HEK293 (cell line): ENCODE data around the gene TLE1.
"Not testable (repeated sequence)": the region's sequence is repeated elsewhere in the genome, so short reads cannot be mapped to it uniquely, and the experiment has no call there.

Experiments
- CTCF ChIA-PET: fragments of 350-600 bp; formaldehyde crosslinking; extraction: SDS; loops from one replicate; lab custom pipeline; 2021; ENCODE audit warnings: antibody characterized with exemption; lab: Yijun Ruan, JAX
- POLR2A ChIA-PET: fragments of 300-600 bp; formaldehyde crosslinking; extraction: SDS; loops from one replicate; lab custom pipeline; 2020; ENCODE audit warnings: antibody characterized with exemption, inconsistent platforms; lab: Yijun Ruan, JAX
- H3K27ac ChIP-seq: fragments of 200-500 bp; sonication (Bioruptor generic); 2 replicates; pipeline ENCODE4 v1.5.1; 2014; ENCODE audit warnings: low read depth, low read length, control low read depth, inconsistent platforms; ENCODE audit errors: extremely low read depth
- H3K36me3 ChIP-seq, 2 experiments: fragments of 200-500 bp in 1 of 2; sonication (Bioruptor generic) in 1 of 2; 1 replicate in 1 of 2; 2 replicates in 1 of 2; pipeline ENCODE4 v1.5.1; 2014 to 2017; ENCODE audit warnings: inconsistent platforms in 2 of 2, low read length in 2 of 2; ENCODE audit not compliant: control insufficient read depth in 2 of 2, insufficient read depth in 1 of 2
- H3K4me1 ChIP-seq: fragments of 200-500 bp; sonication (Bioruptor generic); 2 replicates; pipeline ENCODE4 v1.5.1; 2014; ENCODE audit warnings: mild to moderate bottlenecking, low read length, inconsistent platforms; ENCODE audit not compliant: control insufficient read depth, insufficient read depth
- H3K4me3 ChIP-seq: 2 replicates; pipeline ENCODE4 v1.5.1; 2011; ENCODE audit warnings: low read depth, mild to moderate bottlenecking, control low read depth, low read length, moderate library complexity
- H3K9me3 ChIP-seq: fragments of 200-500 bp; sonication (Bioruptor generic); 2 replicates; pipeline ENCODE4 v1.5.1; 2014; ENCODE audit warnings: low read depth, low read length, inconsistent platforms; ENCODE audit not compliant: control insufficient read depth, insufficient read depth
- EGR2 ChIP-seq: fragments of 450-650 bp; formaldehyde crosslinking; IDR thresholded peaks from 2 replicates; pipeline ENCODE4 v1.5.1; 2016; ENCODE audit warnings: low read depth, missing biosample characterization, missing genetic modification characterization
- GLIS1 ChIP-seq: fragments of 450-650 bp; formaldehyde crosslinking; IDR thresholded peaks from 2 replicates; pipeline ENCODE4 v1.5.1; 2016; ENCODE audit warnings: missing biosample characterization, missing genetic modification characterization
- GLIS2 ChIP-seq: fragments of 450-650 bp; formaldehyde crosslinking; IDR thresholded peaks from 2 replicates; pipeline ENCODE4 v1.5.1; 2016; ENCODE audit warnings: missing biosample characterization, missing genetic modification characterization
- HOXD13 ChIP-seq: sonication (generic); formaldehyde crosslinking; IDR thresholded peaks from 2 replicates; pipeline ENCODE4 v1.8.0; 2022; ENCODE audit warnings: missing genetic modification reagents, borderline replicate concordance
- KLF8 ChIP-seq: fragments of 450-650 bp; formaldehyde crosslinking; IDR thresholded peaks from 2 replicates; pipeline ENCODE4 v1.5.1; 2016; ENCODE audit warnings: missing biosample characterization, missing genetic modification characterization
- OVOL3 ChIP-seq: fragments of 450-650 bp; formaldehyde crosslinking; IDR thresholded peaks from 2 replicates; pipeline ENCODE4 v1.5.1; 2016; ENCODE audit warnings: missing biosample characterization, missing genetic modification characterization
- SP2 ChIP-seq: fragments of 450-650 bp; formaldehyde crosslinking; IDR thresholded peaks from 2 replicates; pipeline ENCODE4 v1.5.1; 2016; ENCODE audit warnings: missing biosample characterization, missing genetic modification characterization
- ZBTB8A ChIP-seq: fragments of 450-650 bp; formaldehyde crosslinking; IDR thresholded peaks from 2 replicates; pipeline ENCODE4 v1.5.1; 2016; ENCODE audit warnings: missing biosample characterization, missing genetic modification characterization
- ZFHX2 ChIP-seq: fragments of 450-650 bp; formaldehyde crosslinking; conservative IDR thresholded peaks from 2 replicates; pipeline ENCODE4 v1.5.1; 2016; ENCODE audit warnings: missing biosample characterization, missing genetic modification characterization
- ZIC2 ChIP-seq: fragments of 450-650 bp; formaldehyde crosslinking; IDR thresholded peaks from 2 replicates; pipeline ENCODE4 v1.5.1; 2016; ENCODE audit warnings: missing biosample characterization, missing genetic modification characterization
- ZNF280D ChIP-seq: fragments of 450-650 bp; formaldehyde crosslinking; IDR thresholded peaks from 2 replicates; pipeline ENCODE4 v1.5.1; 2016; ENCODE audit warnings: missing biosample characterization, missing genetic modification characterization
- ZNF335 ChIP-seq: fragments of 450-650 bp; formaldehyde crosslinking; conservative IDR thresholded peaks from 2 replicates; pipeline ENCODE4 v1.5.1; 2016; ENCODE audit warnings: missing biosample characterization, missing genetic modification characterization
- ZNF341 ChIP-seq: fragments of 450-650 bp; formaldehyde crosslinking; IDR thresholded peaks from 2 replicates; pipeline ENCODE4; 2016; ENCODE audit warnings: low read depth, missing biosample characterization, missing genetic modification characterization
- ZNF37A ChIP-seq: fragments of 450-650 bp; IDR thresholded peaks from 2 replicates; pipeline ENCODE4 v1.5.1; 2018; ENCODE audit warnings: missing biosample characterization, missing genetic modification characterization
- ZNF580 ChIP-seq: fragments of 450-650 bp; formaldehyde crosslinking; IDR thresholded peaks from 2 replicates; pipeline ENCODE4 v1.5.1; 2016; ENCODE audit warnings: missing biosample characterization, missing genetic modification characterization
- ZNF621 ChIP-seq: fragments of 450-650 bp; formaldehyde crosslinking; IDR thresholded peaks from 2 replicates; pipeline ENCODE4 v1.5.1; 2017; ENCODE audit warnings: missing biosample characterization, missing genetic modification characterization
- ZNF654 ChIP-seq: fragments of 450-650 bp; formaldehyde crosslinking; IDR thresholded peaks from 2 replicates; pipeline ENCODE4 v1.5.1; 2016; ENCODE audit warnings: low read depth, missing biosample characterization, missing genetic modification characterization
- ZNF785 ChIP-seq: fragments of 450-650 bp; formaldehyde crosslinking; IDR thresholded peaks from 2 replicates; pipeline ENCODE4 v1.5.1; 2016; ENCODE audit warnings: missing biosample characterization, missing genetic modification characterization
- TF ChIP-seq, protein P1 (sequence below): fragments of 450-650 bp; formaldehyde crosslinking; optimal IDR thresholded peaks from 2 replicates; pipeline ENCODE3; 2016; ENCODE audit warnings: missing biosample characterization, mild to moderate bottlenecking, missing genetic modification characterization
- TF ChIP-seq, protein P2 (sequence below): fragments of 450-650 bp; formaldehyde crosslinking; IDR thresholded peaks from 2 replicates; pipeline ENCODE4 v1.5.1; 2016; ENCODE audit warnings: missing biosample characterization, missing genetic modification characterization
- TF ChIP-seq, protein P3 (sequence below): fragments of 450-650 bp; formaldehyde crosslinking; IDR thresholded peaks from 2 replicates; pipeline ENCODE4 v1.5.1; 2017; ENCODE audit warnings: missing biosample characterization, missing genetic modification characterization

The TLE1 gene

GRCh38 chr9:81689093-81689342 is 329 bp downstream of the TLE1 start:
- H3K4me3 ChIP-seq, result peak overlapping the region; percentile 97
- TF ChIP-seq ZBTB8A (tag by site-specific recombination), result peak; percentile 61; the same call in 1 of the 2 replicates
- peak; percentile 88 for TF ChIP-seq ZNF341 (tag by site-specific recombination)
- TF ChIP-seq ZNF335 (tag by site-specific recombination), result peak; percentile 35; the same call in 1 of the 2 replicates
- TF ChIP-seq HOXD13 (CRISPR knock-in tag), result 0 out of 2 replicates have a peak, but pooled peaks have one; percentile 35
- peak; percentile 81 for TF ChIP-seq ZIC2 (tag by site-specific recombination)
- TF ChIP-seq, all 188 proteins: peak for 5; not testable (repeated sequence) for 183
- H3K9me3 ChIP-seq, CTCF ChIA-PET: not testable (repeated sequence)
- POLR2A ChIA-PET, result interaction anchor here (1.4 to 2.6 kb wide), 2 partner anchors 36 to 158 kb away, joined by 5 to 13 read pairs; no protein-coding TSS in a partner anchor
- H3K36me3 ChIP-seq, result peaks cover 0 to 19% of the 10 kb centered on the region in 2 experiments; a peak in 2 of 3 replicates
- H3K4me1 ChIP-seq, result peaks cover 17% of the 10 kb centered on the region
- peak overlapping the region; percentile 97 for H3K27ac ChIP-seq

- peak overlapping the region; percentile 97 for H3K4me3 ChIP-seq
- H3K27ac ChIP-seq, result peak overlapping the region; percentile 97
- CTCF ChIA-PET, H3K9me3 ChIP-seq: not testable (repeated sequence)
- POLR2A ChIA-PET, result interaction anchor here (1.4 to 2.6 kb wide), 2 partner anchors 36 to 159 kb away, joined by 5 to 13 read pairs; no protein-coding TSS in a partner anchor
- TF ChIP-seq KLF8 (tag by site-specific recombination), result peak; percentile 5; the same call in 1 of the 2 replicates
- peak; percentile 68 for TF ChIP-seq ZFHX2
- TF ChIP-seq, protein P1, sequence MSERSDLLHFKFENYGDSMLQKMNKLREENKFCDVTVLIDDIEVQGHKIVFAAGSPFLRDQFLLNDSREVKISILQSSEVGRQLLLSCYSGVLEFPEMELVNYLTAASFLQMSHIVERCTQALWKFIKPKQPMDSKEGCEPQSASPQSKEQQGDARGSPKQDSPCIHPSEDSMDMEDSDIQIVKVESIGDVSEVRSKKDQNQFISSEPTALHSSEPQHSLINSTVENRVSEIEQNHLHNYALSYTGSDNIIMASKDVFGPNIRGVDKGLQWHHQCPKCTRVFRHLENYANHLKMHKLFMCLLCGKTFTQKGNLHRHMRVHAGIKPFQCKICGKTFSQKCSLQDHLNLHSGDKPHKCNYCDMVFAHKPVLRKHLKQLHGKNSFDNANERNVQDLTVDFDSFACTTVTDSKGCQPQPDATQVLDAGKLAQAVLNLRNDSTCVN (tag by site-specific recombination), result peak; percentile 81
- TF ChIP-seq SP2 (tag by site-specific recombination), result peak; percentile 35; the same call in 1 of the 2 replicates
- TF ChIP-seq EGR2 (tag by site-specific recombination), result peak; percentile 61; the same call in 1 of the 2 replicates
- peaks cover 16% of the 10 kb centered on the region for H3K4me1 ChIP-seq
- peaks cover 0 to 22% of the 10 kb centered on the region in 2 experiments; a peak in 2 of 3 replicates for H3K36me3 ChIP-seq
Measured at GRCh38 chr9:81688262-81689092, 870 bp downstream of the TLE1 start.

- Histone ChIP-seq H3K4me3 (peak overlapping the region; percentile 97), H3K36me3 (peaks cover 0 to 29% of the 10 kb centered on the region in 2 experiments; a peak in 2 of 3 replicates), H3K27ac (peak overlapping the region; percentile 97), H3K9me3 (no peaks in the 10 kb centered on the region), H3K4me1 (peaks cover 16% of the 10 kb centered on the region)
- ChIA-PET CTCF (interaction anchor here (2.1 kb wide), 1 partner anchor 160 kb away, joined by 6 read pairs; no protein-coding TSS in a partner anchor), POLR2A (no interaction called here)
- TF ChIP-seq, protein P2, sequence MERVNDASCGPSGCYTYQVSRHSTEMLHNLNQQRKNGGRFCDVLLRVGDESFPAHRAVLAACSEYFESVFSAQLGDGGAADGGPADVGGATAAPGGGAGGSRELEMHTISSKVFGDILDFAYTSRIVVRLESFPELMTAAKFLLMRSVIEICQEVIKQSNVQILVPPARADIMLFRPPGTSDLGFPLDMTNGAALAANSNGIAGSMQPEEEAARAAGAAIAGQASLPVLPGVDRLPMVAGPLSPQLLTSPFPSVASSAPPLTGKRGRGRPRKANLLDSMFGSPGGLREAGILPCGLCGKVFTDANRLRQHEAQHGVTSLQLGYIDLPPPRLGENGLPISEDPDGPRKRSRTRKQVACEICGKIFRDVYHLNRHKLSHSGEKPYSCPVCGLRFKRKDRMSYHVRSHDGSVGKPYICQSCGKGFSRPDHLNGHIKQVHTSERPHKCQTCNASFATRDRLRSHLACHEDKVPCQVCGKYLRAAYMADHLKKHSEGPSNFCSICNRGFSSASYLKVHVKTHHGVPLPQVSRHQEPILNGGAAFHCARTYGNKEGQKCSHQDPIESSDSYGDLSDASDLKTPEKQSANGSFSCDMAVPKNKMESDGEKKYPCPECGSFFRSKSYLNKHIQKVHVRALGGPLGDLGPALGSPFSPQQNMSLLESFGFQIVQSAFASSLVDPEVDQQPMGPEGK (tag by site-specific recombination), result peak; percentile 61
- no peak for TF ChIP-seq ZNF654 (tag by site-specific recombination)
- no peak for TF ChIP-seq ZNF621 (tag by site-specific recombination)
- TF ChIP-seq ZNF785 (tag by site-specific recombination), result no peak
- TF ChIP-seq OVOL3 (tag by site-specific recombination), result no peak
- TF ChIP-seq, protein P3, sequence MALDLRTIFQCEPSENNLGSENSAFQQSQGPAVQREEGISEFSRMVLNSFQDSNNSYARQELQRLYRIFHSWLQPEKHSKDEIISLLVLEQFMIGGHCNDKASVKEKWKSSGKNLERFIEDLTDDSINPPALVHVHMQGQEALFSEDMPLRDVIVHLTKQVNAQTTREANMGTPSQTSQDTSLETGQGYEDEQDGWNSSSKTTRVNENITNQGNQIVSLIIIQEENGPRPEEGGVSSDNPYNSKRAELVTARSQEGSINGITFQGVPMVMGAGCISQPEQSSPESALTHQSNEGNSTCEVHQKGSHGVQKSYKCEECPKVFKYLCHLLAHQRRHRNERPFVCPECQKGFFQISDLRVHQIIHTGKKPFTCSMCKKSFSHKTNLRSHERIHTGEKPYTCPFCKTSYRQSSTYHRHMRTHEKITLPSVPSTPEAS (tag by site-specific recombination), result no peak
- TF ChIP-seq ZNF580 (tag by site-specific recombination), result no peak
- TF ChIP-seq ZNF37A (tag by site-specific recombination), result no peak
- TF ChIP-seq GLIS2 (tag by site-specific recombination), result peak; percentile 68; the same call in 1 of the 2 replicates
- TF ChIP-seq ZNF280D (tag by site-specific recombination), result no peak
- TF ChIP-seq GLIS1 (tag by site-specific recombination), result peak; percentile 55
Measured at GRCh38 chr9:81687521-81688261, 1.7 kb downstream of the TLE1 start.
